Mesenchymal stem cell (in vitro differentiated cells and primary cell): ENCODE results near the gene EPC2.

Experiments used
- DNase-seq: peaks from one replicate; pipeline ENCODE4 v3.0.0-alpha.2; 2013
- H2AFZ ChIP-seq: one replicate; pipeline ENCODE4 v1.6.1; 2013; ENCODE audit warnings: low read depth, mild to moderate bottlenecking, control low read depth, inconsistent platforms, low read length, moderate library complexity
- H2AK5ac ChIP-seq: 2 replicates; pipeline ENCODE4 v1.6.1; 2013; ENCODE audit warnings: low read length, moderate library complexity, mild to moderate bottlenecking, inconsistent platforms; ENCODE audit not compliant: severe bottlenecking
- H2BK120ac ChIP-seq: one replicate; pipeline ENCODE4 v1.6.1; 2013; ENCODE audit warnings: low read depth, mild to moderate bottlenecking, inconsistent platforms, low read length, moderate library complexity
- H2BK12ac ChIP-seq, 2 experiments: one replicate each; pipeline ENCODE4 v1.6.1; 2013; ENCODE audit warnings: inconsistent platforms in 2 of 2, low read length in 2 of 2, mild to moderate bottlenecking in 2 of 2, moderate library complexity in 2 of 2, control low read depth in 1 of 2
- H2BK15ac ChIP-seq: one replicate; pipeline ENCODE4 v1.6.1; 2013; ENCODE audit warnings: mild to moderate bottlenecking, low read depth, inconsistent platforms; ENCODE audit not compliant: poor library complexity, severe bottlenecking
- H2BK5ac ChIP-seq: 2 replicates; pipeline ENCODE4 v1.6.1; 2013; ENCODE audit warnings: low read depth, mild to moderate bottlenecking, low read length, control low read depth, inconsistent platforms; ENCODE audit not compliant: poor library complexity, severe bottlenecking
- H3K14ac ChIP-seq, 2 experiments: one replicate each; pipeline ENCODE4 v1.6.1; 2013; ENCODE audit warnings: inconsistent platforms in 2 of 2, low read length in 2 of 2, control low read depth in 1 of 2, mild to moderate bottlenecking in 1 of 2, moderate library complexity in 1 of 2
- H3K18ac ChIP-seq, 2 experiments: one replicate each; pipeline ENCODE4 v1.6.1; 2013; ENCODE audit warnings: inconsistent platforms in 2 of 2, low read length in 2 of 2, control low read depth in 1 of 2, low read depth in 1 of 2, mild to moderate bottlenecking in 1 of 2
- H3K23ac ChIP-seq, 2 experiments: one replicate each; pipeline ENCODE4 v1.6.1; 2013; ENCODE audit warnings: inconsistent platforms in 2 of 2, low read length in 2 of 2, mild to moderate bottlenecking in 2 of 2, moderate library complexity in 2 of 2, control low read depth in 1 of 2
- H3K27ac ChIP-seq: 2 replicates; pipeline ENCODE4 v1.5.1; 2013; ENCODE audit warnings: mild to moderate bottlenecking, moderate library complexity, low read length, control low read depth, inconsistent platforms; ENCODE audit not compliant: poor library complexity, severe bottlenecking
- H3K27me3 ChIP-seq, 2 experiments: 2 replicates each; pipeline versions ENCODE4 v1.6.1 to v1.7.0; 2013; ENCODE audit warnings: low read length in 2 of 2, mild to moderate bottlenecking in 2 of 2, moderate library complexity in 2 of 2, control low read depth in 1 of 2, inconsistent platforms in 1 of 2; ENCODE audit not compliant: control insufficient read depth in 1 of 2, insufficient read depth in 1 of 2
- H3K36me3 ChIP-seq, 2 experiments: 2 replicates each; pipeline versions ENCODE4 v1.6.1 to v1.7.0; 2013; ENCODE audit warnings: low read length in 2 of 2, control low read depth in 1 of 2, inconsistent platforms in 1 of 2, low read depth in 1 of 2, mild to moderate bottlenecking in 1 of 2; ENCODE audit not compliant: insufficient read depth in 2 of 2, control insufficient read depth in 1 of 2
- H3K4ac ChIP-seq, 2 experiments: one replicate each; pipeline ENCODE4 v1.6.1; 2013; ENCODE audit warnings: inconsistent platforms in 2 of 2, low read length in 2 of 2, mild to moderate bottlenecking in 2 of 2, moderate library complexity in 2 of 2, control low read depth in 1 of 2, low read depth in 1 of 2
- H3K4me1 ChIP-seq: 2 replicates; pipeline ENCODE4 v1.6.1; 2013; ENCODE audit warnings: low read depth, low read length, control low read depth; ENCODE audit not compliant: control insufficient read depth, insufficient read depth
- H3K4me2 ChIP-seq: 2 replicates; pipeline ENCODE4 v1.6.1; 2013; ENCODE audit warnings: low read length, mild to moderate bottlenecking, inconsistent platforms; ENCODE audit not compliant: poor library complexity, severe bottlenecking
- H3K4me3 ChIP-seq, 2 experiments: 2 replicates each; pipeline versions ENCODE4 v1.5.1 to v1.7.0; 2013; ENCODE audit warnings: low read length in 2 of 2, mild to moderate bottlenecking in 2 of 2, control low read depth in 1 of 2, low read depth in 1 of 2; ENCODE audit not compliant: insufficient read depth in 1 of 2
- H3K79me1 ChIP-seq: replicated peaks from 2 replicates; pipeline ENCODE4 v1.6.1; 2013; ENCODE audit warnings: mild to moderate bottlenecking, control low read depth, low read length, inconsistent platforms; ENCODE audit not compliant: poor library complexity, severe bottlenecking
- H3K9ac ChIP-seq: 2 replicates; pipeline ENCODE4 v1.7.0; 2013; ENCODE audit warnings: mild to moderate bottlenecking, low read length, moderate library complexity
- H3K9me3 ChIP-seq: 2 replicates; pipeline ENCODE4 v1.7.0; 2013; ENCODE audit warnings: mild to moderate bottlenecking, low read length; ENCODE audit not compliant: control insufficient read depth
- H4K8ac ChIP-seq: one replicate; pipeline ENCODE4 v1.6.1; 2013; ENCODE audit warnings: inconsistent platforms, mild to moderate bottlenecking, low read length, moderate library complexity
- H4K91ac ChIP-seq: one replicate; pipeline ENCODE4 v1.6.1; 2013; ENCODE audit warnings: mild to moderate bottlenecking, low read length, inconsistent platforms
- WGBS: methylation state at CpG from one replicate; pipeline ENCODE4 v1.1.7; 2013; ENCODE audit warnings: mixed read lengths; 5-methylcytosine and 5-hydroxymethylcytosine counted together

The EPC2 gene

DNA sequence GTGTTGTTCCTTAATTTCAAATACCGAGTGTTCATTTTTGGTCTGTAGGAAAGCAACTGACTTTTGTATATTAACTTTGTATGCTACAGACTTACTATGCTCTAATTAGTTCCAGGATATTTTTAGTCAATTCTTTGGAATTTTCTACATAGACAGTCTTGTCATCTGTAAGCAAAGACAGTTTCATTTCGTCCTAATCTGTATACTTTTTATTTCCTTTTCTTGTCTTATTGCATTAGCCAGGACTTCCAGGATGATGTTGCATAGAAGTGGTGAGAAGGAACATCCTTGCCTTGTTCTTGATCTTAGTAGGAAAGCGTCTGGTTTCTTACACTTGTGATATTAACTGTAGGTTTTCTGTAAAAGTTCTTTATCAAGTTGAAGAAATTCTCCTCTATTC lies 56.5 kb downstream of the EPC2 start:
- Histone ChIP-seq H2AFZ (no peak overlapping the region), H2BK5ac (no peak overlapping the region), H3K18ac (no peak overlapping the region), H3K4me1 (no peaks in the 10 kb centered on the region), H3K9ac (no peak overlapping the region), H3K27me3 (no peaks in the 10 kb centered on the region), H2BK120ac (no peak overlapping the region), H3K14ac (no peak overlapping the region), H2BK12ac (no peak overlapping the region), H3K27ac (no peak overlapping the region), H3K4ac (no peak overlapping the region), H3K23ac (no peak overlapping the region), H3K4me2 (no peak overlapping the region), H3K4me3 (no peak overlapping the region), H3K36me3 (peaks cover under 1 to 26% of the 10 kb centered on the region in 2 experiments), H2BK15ac (no peak overlapping the region), H3K79me1 (peaks cover 12% of the 10 kb centered on the region), H4K8ac (no peak overlapping the region), H4K91ac (no peak overlapping the region), H2AK5ac (no peak overlapping the region), H3K9me3 (peaks cover 24% of the 10 kb centered on the region)
- no peak for DNase-seq
- WGBS = 100% methylated on average over 1 of the region's 3 CpGs

GRCh38 chr2:148701877-148702276 lies 57.3 kb downstream of the EPC2 start:
- peaks cover 0 to 19% of the 10 kb centered on the region in 2 experiments for H3K36me3 ChIP-seq
- DNase-seq = no peak
- H2AFZ ChIP-seq = no peak overlapping the region
- H4K91ac ChIP-seq = no peak overlapping the region
- no peak overlapping the region for H2AK5ac ChIP-seq
- H3K9me3 ChIP-seq = peaks cover 24% of the 10 kb centered on the region
- no peak overlapping the region for H3K4me2 ChIP-seq
- H3K27ac ChIP-seq = no peak overlapping the region
- no peak overlapping the region for H2BK120ac ChIP-seq
- H2BK12ac ChIP-seq = no peak overlapping the region
- H3K4ac ChIP-seq = no peak overlapping the region
- no peak overlapping the region for H3K23ac ChIP-seq
- no peak overlapping the region for H3K14ac ChIP-seq
- H3K4me1 ChIP-seq = no peaks in the 10 kb centered on the region
- H3K79me1 ChIP-seq = peaks cover 9% of the 10 kb centered on the region
- no peak overlapping the region for H4K8ac ChIP-seq
- H3K18ac ChIP-seq = no peak overlapping the region
- no peak overlapping the region for H2BK5ac ChIP-seq
- no peaks in the 10 kb centered on the region for H3K27me3 ChIP-seq
- H3K4me3 ChIP-seq = no peak overlapping the region
- no peak overlapping the region for H3K9ac ChIP-seq
- no peak overlapping the region for H2BK15ac ChIP-seq

DNA sequence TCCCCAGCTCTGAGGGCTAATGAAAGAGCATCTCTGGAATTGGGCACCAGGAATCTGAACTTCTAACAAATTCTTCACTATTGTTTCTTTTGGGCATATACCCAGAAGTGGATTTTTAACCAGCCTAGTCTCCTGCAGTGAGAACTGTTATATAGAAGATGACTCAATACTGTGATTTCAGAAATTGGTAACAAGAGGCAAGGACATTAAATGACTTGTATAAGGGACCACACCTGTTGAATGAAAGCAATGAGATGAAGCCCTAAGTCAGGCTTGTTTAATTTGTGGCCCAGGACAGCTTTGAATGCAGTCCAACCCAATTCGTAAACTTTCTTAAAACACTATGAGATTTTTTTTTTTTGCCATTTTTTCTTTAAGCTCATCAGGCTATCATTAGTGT lies 57.9 kb downstream of the EPC2 start:
- Histone ChIP-seq H3K4me2 (no peak overlapping the region), H2BK120ac (no peak overlapping the region)
- WGBS = 100% methylated on average over 1 of the region's 1 CpG

DNA sequence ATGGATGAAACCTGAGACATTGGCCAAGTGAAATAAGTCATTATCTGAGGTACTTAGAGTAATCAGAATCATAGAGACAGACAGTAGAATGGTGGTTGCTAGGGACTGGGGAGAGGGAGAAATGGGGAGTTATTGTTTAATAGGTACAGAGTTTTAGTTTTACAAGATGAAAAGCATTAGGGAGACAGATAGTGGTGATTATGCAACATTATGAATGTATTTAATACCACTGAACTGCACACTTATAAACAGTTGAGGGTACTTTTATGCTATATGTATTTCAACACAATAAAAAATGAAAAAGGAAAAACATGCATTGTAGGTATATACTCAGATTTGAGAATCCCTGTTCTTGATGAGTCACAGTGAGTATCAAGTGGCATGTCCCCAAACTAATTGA lies 59.7 kb downstream of the EPC2 start:
- Histone ChIP-seq H3K79me1 (peaks cover 9% of the 10 kb centered on the region), H3K23ac (no peak overlapping the region), H2BK5ac (no peak overlapping the region), H3K9me3 (peaks cover 23% of the 10 kb centered on the region), H3K36me3 (peaks cover 0 to 15% of the 10 kb centered on the region in 2 experiments), H3K14ac (no peak overlapping the region), H3K4me3 (no peak overlapping the region), H4K8ac (no peak overlapping the region), H3K27me3 (no peaks in the 10 kb centered on the region), H3K4me1 (no peaks in the 10 kb centered on the region), H2AFZ (no peak overlapping the region), H3K18ac (no peak overlapping the region), H3K4ac (no peak overlapping the region), H3K4me2 (no peak overlapping the region), H2BK12ac (no peak overlapping the region), H3K27ac (no peak overlapping the region), H4K91ac (no peak overlapping the region), H2BK120ac (no peak overlapping the region), H3K9ac (no peak overlapping the region), H2BK15ac (no peak overlapping the region), H2AK5ac (no peak overlapping the region)
- no peak for DNase-seq

More for the DNA sequence above, 57.9 kb downstream of the EPC2 start:
- Histone ChIP-seq H3K9me3 (peaks cover 24% of the 10 kb centered on the region), H2BK15ac (no peak overlapping the region), H4K91ac (no peak overlapping the region), H3K18ac (no peak overlapping the region), H3K23ac (no peak overlapping the region), H2BK12ac (no peak overlapping the region), H3K27me3 (no peaks in the 10 kb centered on the region), H2AFZ (no peak overlapping the region), H3K14ac (no peak overlapping the region), H3K79me1 (peaks cover 9% of the 10 kb centered on the region), H3K4ac (no peak overlapping the region), H3K27ac (no peak overlapping the region), H2AK5ac (no peak overlapping the region), H3K4me1 (no peaks in the 10 kb centered on the region), H3K9ac (no peak overlapping the region), H3K36me3 (peaks cover 0 to 17% of the 10 kb centered on the region in 2 experiments), H2BK5ac (no peak overlapping the region), H3K4me3 (no peak overlapping the region), H4K8ac (no peak overlapping the region)
- no peak for DNase-seq
